ENCODE measurements around the gene AGBL4.

Gene AGBL4

GRCh38 chr1:49576327-49576901 lies 447.3 kb downstream of the AGBL4 start:
- H3K9me3 ChIP-seq (ENCODE audit: control insufficient read depth, insufficient read depth, low read depth, low read length) = no peaks in the 10 kb centered on the region
- TF ChIP-seq HIC1 (tag by site-specific recombination; IDR thresholded peaks at IDR 0.05) = no peak
- TF ChIP-seq MEIS1 (CRISPR knock-in tag; IDR thresholded peaks at IDR 0.05; ENCODE audit: borderline replicate concordance) = no peak
- ChIA-PET CTCF (no interaction called here), POLR2A (no interaction called here)
- H3K4me1 ChIP-seq (ENCODE audit: control insufficient read depth, insufficient read depth, low read length) = no peaks in the 10 kb centered on the region
- H3K27ac ChIP-seq (ENCODE audit: extremely low read depth, low read depth, low read length) = no peak overlapping the region
- no peak overlapping the region for H3K4me3 ChIP-seq (ENCODE audit: low read depth, low read length)
- no peaks in the 10 kb centered on the region for H3K36me3 ChIP-seq (ENCODE audit: control insufficient read depth in 2 of 2, insufficient read depth in 1 of 2, low read length in 2 of 2)

DNA sequence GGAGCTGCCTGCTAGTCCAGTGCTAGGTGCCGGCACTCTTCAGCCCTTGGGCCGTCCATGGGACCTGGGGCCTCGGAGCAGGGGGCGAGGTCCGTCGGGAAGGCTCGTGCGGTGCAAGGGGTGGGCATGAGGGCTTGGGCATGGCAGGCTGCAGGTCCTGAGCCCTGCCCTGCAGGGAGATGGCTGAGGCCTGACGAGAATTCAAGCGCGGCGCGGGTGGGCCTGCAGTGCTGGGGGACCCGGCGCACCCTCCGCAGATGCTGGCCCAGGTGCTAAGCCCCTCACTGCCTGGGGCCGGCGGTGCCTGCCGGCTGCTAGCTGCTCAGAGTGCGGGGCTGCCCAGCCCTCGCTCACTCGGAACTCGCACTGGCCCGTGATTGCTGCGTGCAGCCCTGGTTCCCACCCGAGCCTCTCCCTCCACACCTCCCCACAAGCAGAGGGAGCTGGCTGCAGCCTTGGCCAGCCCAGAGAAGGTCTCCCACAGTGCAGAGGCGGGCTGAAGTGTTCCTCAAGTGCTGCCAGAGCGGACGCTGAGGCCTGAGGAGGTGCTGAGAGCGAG lies 467.0 kb downstream of the AGBL4 start:
- ChIA-PET POLR2A (no interaction called here), CTCF (no interaction called here)
- no peaks in the 10 kb centered on the region for H3K4me1 ChIP-seq (ENCODE audit: control insufficient read depth, insufficient read depth, low read length)
- H3K27ac ChIP-seq (ENCODE audit: extremely low read depth, low read depth, low read length) = no peak overlapping the region
- TF ChIP-seq ZNF292 (tag by site-specific recombination; IDR thresholded peaks at IDR 0.05; ENCODE audit: borderline replicate concordance, low read depth) = no peak
- no peaks in the 10 kb centered on the region for H3K9me3 ChIP-seq (ENCODE audit: control insufficient read depth, insufficient read depth, low read depth, low read length)
- H3K4me3 ChIP-seq (ENCODE audit: low read depth, low read length) = no peak overlapping the region
- no peaks in the 10 kb centered on the region for H3K36me3 ChIP-seq (ENCODE audit: control insufficient read depth in 2 of 2, insufficient read depth in 1 of 2, low read length in 2 of 2)

DNA sequence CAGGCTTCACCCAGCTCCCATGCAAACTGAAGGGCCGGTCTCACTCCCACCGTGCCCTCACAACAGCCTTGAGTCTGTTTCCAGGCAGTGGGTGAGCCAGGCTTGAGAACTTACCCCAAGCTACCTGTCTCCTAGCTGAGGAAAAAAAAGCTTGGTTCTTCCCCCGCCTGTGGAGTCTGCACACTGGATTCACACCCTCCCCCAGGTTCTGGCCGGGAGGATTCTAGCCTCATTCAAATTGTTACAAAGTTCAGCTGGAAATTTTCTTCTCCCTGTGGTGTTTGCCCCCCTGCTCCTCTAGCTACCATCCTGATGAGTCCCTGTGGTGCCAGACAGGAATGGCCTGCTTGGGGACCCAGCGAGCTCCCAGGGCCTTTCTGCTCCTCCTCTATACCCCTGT lies 471.7 kb downstream of the AGBL4 start:
- no peaks in the 10 kb centered on the region for H3K36me3 ChIP-seq (ENCODE audit: control insufficient read depth in 2 of 2, insufficient read depth in 1 of 2, low read length in 2 of 2)
- no peak overlapping the region for H3K27ac ChIP-seq (ENCODE audit: extremely low read depth, low read depth, low read length)
- no peak overlapping the region for H3K4me3 ChIP-seq (ENCODE audit: low read depth, low read length)
- no peaks in the 10 kb centered on the region for H3K9me3 ChIP-seq (ENCODE audit: control insufficient read depth, insufficient read depth, low read depth, low read length)
- no peaks in the 10 kb centered on the region for H3K4me1 ChIP-seq (ENCODE audit: control insufficient read depth, insufficient read depth, low read length)
- TF ChIP-seq ZNF140 (tag by site-specific recombination; IDR thresholded peaks at IDR 0.05) (no peak), YY2 (tag by site-specific recombination; IDR thresholded peaks at IDR 0.05) (no peak), ELK4 (IDR thresholded peaks at IDR 0.05; ENCODE audit: borderline replicate concordance, low read depth, low read length) (no peak), ZBTB8A (tag by site-specific recombination; IDR thresholded peaks at IDR 0.05) (no peak)
- TF ChIP-seq, protein P1, sequence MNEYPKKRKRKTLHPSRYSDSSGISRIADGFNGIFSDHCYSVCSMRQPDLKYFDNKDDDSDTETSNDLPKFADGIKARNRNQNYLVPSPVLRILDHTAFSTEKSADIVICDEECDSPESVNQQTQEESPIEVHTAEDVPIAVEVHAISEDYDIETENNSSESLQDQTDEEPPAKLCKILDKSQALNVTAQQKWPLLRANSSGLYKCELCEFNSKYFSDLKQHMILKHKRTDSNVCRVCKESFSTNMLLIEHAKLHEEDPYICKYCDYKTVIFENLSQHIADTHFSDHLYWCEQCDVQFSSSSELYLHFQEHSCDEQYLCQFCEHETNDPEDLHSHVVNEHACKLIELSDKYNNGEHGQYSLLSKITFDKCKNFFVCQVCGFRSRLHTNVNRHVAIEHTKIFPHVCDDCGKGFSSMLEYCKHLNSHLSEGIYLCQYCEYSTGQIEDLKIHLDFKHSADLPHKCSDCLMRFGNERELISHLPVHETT (tag by site-specific recombination; IDR thresholded peaks at IDR 0.05) = no peak
- ChIA-PET CTCF (interaction anchor here (0.6 kb wide), 1 partner anchor 133 kb away, joined by 3 read pairs; no protein-coding TSS in a partner anchor), POLR2A (no interaction called here)

DNA sequence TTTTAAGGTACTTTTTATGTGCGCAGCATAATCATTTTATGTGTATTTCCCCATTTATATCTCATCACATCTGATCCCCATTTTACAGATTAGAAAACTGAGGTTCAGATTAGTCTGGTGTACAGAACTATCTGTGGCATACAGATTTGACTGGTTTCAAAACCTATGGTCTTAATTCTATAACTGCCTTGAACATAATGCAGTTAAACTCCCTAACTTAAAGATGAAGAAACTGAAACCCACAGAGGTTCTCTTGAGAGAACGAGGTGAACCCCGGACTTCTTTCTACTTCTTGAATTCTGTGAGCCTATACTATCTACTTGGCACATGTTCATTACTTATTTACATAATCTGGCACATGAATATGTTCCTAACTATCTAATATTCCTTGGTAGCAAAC lies 479.1 kb downstream of the AGBL4 start:
- Histone ChIP-seq H3K9me3 (ENCODE audit: control insufficient read depth, insufficient read depth, low read depth, low read length) (no peaks in the 10 kb centered on the region; the same call in 1 of the 2 replicates), H3K4me3 (ENCODE audit: low read depth, low read length) (no peak overlapping the region), H3K4me1 (ENCODE audit: control insufficient read depth, insufficient read depth, low read length) (no peaks in the 10 kb centered on the region), H3K27ac (ENCODE audit: extremely low read depth, low read depth, low read length) (no peak overlapping the region), H3K36me3 (ENCODE audit: control insufficient read depth in 2 of 2, insufficient read depth in 1 of 2, low read length in 2 of 2) (no peaks in the 10 kb centered on the region)
- TF ChIP-seq ZNF266 (tag by site-specific recombination; IDR thresholded peaks at IDR 0.05; ENCODE audit: low read depth) (no peak), ZNF830 (tag by site-specific recombination; IDR thresholded peaks at IDR 0.05; ENCODE audit: low read depth) (no peak), ZNF791 (tag by site-specific recombination; IDR thresholded peaks at IDR 0.05) (no peak), ZNF16 (tag by site-specific recombination; IDR thresholded peaks at IDR 0.05; ENCODE audit: low read depth) (no peak), ZNF449 (tag by site-specific recombination; IDR thresholded peaks at IDR 0.05) (no peak), PBX3 (CRISPR knock-in tag; IDR thresholded peaks at IDR 0.05) (no peak)
- ChIA-PET CTCF (no interaction called here), POLR2A (no interaction called here)

All from HEK293 (cell line).